ENCODE measurements around the gene SMIM13. TPM values are rescaled to one million over a fixed set of nuclear protein-coding genes. Genes with fewer than 3 reads are reported as not detected.
A peak's percentile ranks its signal among the peaks of the same experiment; 100 is the strongest.

SMIM13 gene
- 9.6 and 12.7 TPM in 2 replicates for total RNA-seq

DNA sequence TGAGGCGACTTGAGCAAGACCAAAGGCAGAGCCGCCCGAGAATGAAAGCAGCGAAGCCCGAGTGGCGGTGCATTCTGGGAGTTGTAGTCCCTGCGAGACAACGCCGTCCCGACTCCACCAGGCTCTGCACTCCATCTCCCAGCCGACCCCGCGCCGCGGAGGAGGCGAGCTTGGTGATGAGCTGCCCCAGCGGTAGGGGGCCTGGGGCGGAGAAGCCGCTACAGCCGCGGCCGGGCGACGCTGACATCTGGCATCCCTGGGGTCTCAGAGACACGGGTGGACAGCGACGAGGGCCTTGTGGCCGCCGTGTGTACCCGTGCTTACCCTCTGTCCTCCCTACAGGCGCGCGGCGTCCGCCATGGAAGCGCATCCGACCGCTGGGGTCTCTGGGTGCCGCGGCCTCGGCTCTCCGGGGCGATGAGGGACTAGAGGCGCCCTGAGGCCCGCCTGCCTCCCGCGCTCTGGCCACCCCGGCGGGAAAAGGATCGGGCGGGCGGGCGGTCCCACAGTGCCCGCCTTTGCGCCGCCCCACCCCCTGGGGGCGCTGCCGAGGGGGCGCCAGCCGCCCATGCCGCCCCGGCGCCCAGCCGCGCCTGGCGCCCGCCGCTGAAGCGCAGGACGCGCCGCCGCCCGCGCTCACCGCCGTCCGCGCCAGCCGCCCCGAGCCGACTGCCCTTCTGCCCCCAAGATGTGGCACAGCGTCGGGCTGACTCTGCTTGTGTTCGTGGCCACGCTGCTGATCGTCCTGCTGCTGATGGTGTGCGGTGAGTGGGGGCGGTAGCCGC lies at the start of gene SMIM13:
TSS of gene SMIM13 (plus strand) at position 209 of the 785 bp plus-strand sequence. CDS start at position 689, 480 bp downstream.
- peak; percentile 96 to 98 for DNase-seq (ENCODE audit: low read depth in 2 of 2)

DNA sequence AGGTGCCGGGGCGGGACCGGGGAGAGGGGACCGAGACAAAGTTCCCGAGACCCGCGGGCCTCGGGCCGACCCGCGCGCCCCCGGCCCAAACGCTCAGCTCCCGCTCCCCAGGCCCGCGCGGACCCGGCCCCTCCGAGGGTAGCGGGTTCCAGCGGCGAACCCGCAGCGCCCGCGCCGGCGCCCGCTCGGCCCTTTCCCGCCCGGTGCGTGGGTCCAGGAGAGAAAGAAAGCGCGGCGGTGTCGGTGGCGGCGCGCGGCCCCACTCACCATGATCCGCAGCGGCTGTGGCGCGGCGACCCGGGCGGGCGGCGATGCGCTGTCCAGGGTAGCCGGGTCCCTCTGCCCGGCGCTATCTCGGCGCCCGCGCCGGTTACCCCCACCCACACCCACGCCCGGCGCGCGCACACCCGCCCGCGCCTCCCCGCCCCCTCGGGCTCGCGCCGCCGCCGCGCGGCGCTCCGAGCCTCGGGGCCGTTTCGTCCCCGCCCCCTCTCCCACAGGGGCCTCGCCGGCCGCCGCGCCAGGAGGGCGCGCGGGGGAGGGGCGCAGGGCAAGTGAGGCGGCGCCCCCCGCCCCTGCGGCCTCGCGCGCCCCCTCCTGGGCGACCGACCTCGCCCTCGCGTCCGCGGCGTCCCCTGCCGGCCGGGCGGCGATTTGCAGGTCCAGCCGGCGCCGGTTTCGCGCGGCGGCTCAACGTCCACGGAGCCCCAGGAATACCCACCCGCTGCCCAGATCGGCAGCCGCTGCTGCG lies 49.5 kb upstream of the SMIM13 start, which contains the start of gene ELOVL2:
TSS of gene ELOVL2 (minus strand) at position 345 of the 751 bp plus-strand sequence. CDS start at position 270, 75 bp downstream.
- peak; percentile 42 to 68 for DNase-seq (ENCODE audit: low read depth in 2 of 2)

DNA sequence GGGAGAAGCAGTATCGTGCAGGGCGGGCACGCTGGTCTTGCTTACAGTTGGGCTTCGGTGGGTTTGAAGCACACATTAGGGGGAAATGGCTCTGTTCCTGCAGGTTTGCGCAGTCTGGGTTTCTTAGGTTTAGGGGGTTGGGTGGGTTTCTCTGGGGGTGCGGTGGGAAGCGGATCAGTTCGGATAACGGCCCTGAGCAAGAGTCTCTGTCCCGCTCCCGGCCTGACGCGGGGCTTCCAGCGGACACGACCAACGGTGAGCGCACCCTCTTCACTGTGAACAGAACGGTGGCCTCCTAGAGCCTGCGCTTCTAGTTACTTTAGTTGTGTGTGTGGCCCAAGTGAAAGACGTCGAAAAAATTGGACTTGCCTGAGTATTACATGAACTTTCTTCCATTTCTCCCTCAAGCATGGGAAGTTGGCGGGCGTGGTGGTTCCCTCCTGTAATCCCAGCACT lies 48.9 kb upstream of the SMIM13 start:
- DNase-seq (ENCODE audit: low read depth in 2 of 2) = no peak

GRCh38 chr6:11050731-11051130 lies 42.9 kb upstream of the SMIM13 start:
- peak in 1 of 2 donors; percentile 49 for DNase-seq (ENCODE audit: low read depth in 2 of 2)

DNA sequence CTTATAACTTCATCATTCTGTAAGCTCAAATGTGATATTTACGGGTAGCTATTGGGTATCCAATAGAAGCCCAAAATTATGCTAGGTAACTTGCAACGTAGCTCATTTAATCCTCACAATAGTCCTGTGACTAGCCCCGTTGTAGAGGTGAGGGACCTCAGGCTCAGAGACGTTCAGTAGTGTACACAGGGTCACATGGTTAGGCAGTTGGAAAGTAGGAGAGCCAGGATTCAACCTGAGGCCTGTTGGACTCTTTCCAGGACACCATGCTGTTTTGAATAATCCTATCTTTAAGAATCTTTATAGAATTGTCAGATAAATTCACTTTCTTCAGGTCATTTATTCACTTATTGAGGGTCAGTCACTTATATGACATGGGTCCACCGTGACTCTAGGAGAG lies 40.3 kb upstream of the SMIM13 start:
- no peak for DNase-seq (ENCODE audit: low read depth in 2 of 2)

DNA sequence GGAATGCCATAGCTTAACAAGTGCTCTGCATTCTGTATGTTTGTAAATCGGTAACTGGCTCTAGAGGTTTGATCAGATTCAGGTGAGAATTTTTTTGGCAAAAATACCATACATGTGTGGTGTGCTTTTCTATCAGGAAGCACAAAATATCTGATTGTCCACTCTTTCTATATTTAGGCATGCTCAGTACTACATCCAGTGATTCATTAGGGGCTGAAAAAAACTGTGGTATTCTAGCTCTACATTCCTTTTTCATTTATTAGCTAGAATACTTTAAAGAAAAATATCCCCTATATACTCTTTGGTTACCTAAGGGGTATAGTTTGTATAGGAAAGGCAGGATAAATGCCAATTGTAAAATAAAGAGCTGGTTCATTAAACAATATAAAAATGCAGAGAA lies 38.9 kb upstream of the SMIM13 start:
- no peak for DNase-seq (ENCODE audit: low read depth in 2 of 2)

DNA sequence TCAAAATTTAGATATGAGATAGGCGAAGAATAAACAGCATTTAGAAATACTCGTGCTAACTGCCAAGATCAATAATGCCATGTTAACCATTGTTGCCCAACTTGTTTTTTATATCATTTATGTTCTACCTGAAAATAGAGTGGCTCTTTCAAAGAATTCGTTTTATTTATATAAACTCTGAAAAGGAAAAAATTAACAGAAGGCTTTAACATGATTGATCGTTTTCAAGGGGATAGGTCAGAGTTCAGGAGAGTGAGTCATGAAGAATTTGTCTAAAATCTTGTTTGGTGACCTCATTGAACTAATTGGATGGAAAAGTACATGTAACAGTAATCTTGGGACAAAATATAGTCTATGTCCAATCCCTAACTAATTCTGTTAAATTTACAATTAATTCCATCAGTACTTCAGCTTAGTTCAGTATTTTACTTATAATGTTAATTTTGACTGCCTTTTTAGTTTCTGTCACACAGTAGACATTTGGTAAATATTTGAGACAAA lies 38.5 kb upstream of the SMIM13 start:
- peak in 1 of 2 donors; percentile 9 for DNase-seq (ENCODE audit: low read depth in 2 of 2)

GRCh38 chr6:11056871-11057270 lies 36.8 kb upstream of the SMIM13 start:
- DNase-seq (ENCODE audit: low read depth in 2 of 2) = no peak

DNA sequence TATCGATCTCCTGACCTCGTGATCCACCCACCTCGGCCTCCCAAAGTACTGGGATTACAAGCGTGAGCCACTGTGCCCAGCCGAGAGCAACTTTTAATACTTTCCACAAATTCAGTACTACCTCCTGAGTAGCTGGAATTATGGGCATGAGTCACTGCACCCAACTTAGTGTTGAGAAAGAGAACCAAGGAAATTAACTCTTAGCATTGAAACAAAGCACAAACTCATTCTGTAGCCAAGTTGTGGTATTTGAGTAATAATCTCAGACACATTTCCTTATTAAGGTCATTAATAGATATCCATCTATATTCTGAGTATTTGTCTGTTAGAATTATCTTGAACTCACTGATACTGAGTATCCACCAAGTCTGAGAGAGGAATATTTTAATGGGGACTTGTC lies 35.2 kb upstream of the SMIM13 start:
- DNase-seq (ENCODE audit: low read depth in 2 of 2) = no peak

- no peak for DNase-seq (ENCODE audit: low read depth in 2 of 2)
Observed at GRCh38 chr6:11062083-11062482, 31.6 kb upstream of the SMIM13 start.

GRCh38 chr6:11062715-11063114 lies 30.9 kb upstream of the SMIM13 start:
- DNase-seq (ENCODE audit: low read depth in 2 of 2) = no peak

DNA sequence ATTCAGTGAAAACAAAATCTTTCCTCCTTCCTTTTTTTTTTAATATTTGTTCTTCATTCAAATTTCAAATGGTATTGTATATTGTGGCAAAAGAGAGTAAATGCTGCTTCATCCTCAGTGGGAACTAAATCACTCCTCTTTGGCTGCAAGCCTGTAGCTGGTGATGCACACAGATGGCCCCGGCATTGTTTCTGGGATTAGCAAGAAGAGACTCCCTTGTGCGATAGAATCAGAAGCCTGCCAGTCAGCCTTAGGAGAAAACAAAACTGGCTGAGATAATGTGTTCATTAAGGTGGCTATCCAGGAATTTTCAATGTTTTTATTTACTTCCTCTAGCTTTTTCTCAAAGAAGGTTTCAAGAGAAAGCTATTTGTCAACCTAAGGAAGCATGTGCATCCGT lies 28.8 kb upstream of the SMIM13 start:
- no peak for DNase-seq (ENCODE audit: low read depth in 2 of 2)

- no peak for DNase-seq (ENCODE audit: low read depth in 2 of 2)
Observed at GRCh38 chr6:11065436-11066202, 28.0 kb upstream of the SMIM13 start.

GRCh38 chr6:11066505-11067347 lies 26.9 kb upstream of the SMIM13 start:
- DNase-seq (ENCODE audit: low read depth in 2 of 2) = no peak

GRCh38 chr6:11067348-11067747 lies 26.3 kb upstream of the SMIM13 start:
- DNase-seq (ENCODE audit: low read depth in 2 of 2) = no peak

- no peak for DNase-seq (ENCODE audit: low read depth in 2 of 2)
Observed at GRCh38 chr6:11069760-11070159, 23.9 kb upstream of the SMIM13 start.

DNA sequence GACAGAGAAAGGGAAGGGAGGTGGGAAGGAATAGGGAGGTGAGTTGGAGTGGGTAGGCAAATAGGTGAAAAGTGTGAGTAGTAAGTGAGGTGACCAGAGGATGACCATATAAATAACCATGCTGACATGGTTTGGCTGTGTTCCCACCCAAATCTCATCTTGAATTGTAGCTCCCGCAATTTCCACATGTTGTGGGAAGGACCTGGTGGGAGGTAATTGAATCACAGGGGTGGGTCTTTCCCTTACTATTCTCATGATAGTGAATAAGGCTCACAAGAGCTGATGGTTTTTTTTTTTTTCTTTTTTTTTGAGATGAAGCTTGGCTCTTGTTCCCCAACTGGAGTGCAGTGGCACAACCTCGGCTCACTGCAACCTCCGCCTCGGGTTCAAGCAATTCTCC lies 21.5 kb upstream of the SMIM13 start:
- no peak for DNase-seq (ENCODE audit: low read depth in 2 of 2)

GRCh38 chr6:11076540-11076939 lies 17.1 kb upstream of the SMIM13 start:
- DNase-seq (ENCODE audit: low read depth in 2 of 2) = no peak

GRCh38 chr6:11078266-11078665 lies 15.4 kb upstream of the SMIM13 start:
- DNase-seq (ENCODE audit: low read depth in 2 of 2) = no peak

GRCh38 chr6:11080296-11080695 lies 13.3 kb upstream of the SMIM13 start:
- DNase-seq (ENCODE audit: low read depth in 2 of 2) = no peak

- DNase-seq (ENCODE audit: low read depth in 2 of 2) = no peak
Observed at GRCh38 chr6:11083491-11083890, 10.1 kb upstream of the SMIM13 start.
